ENCODE data around the gene FCHSD1.

Gene FCHSD1

GRCh38 chr5:141672841-141673813 lies 21.9 kb upstream of the FCHSD1 start:
- no peak for DNase-seq

GRCh38 chr5:141672071-141672840 lies 21.0 kb upstream of the FCHSD1 start:
- DNase-seq = no peak

- no peak for DNase-seq
Observed at GRCh38 chr5:141669520-141669919, 18.3 kb upstream of the FCHSD1 start.

GRCh38 chr5:141668601-141669265 lies 17.5 kb upstream of the FCHSD1 start:
- DNase-seq = no peak

GRCh38 chr5:141665995-141666940 lies 15.1 kb upstream of the FCHSD1 start:
- DNase-seq = no peak

GRCh38 chr5:141664733-141665461 lies 13.7 kb upstream of the FCHSD1 start:
- peak in 1 of 2 experiments; percentile 52 for DNase-seq

- no peak for DNase-seq
Observed at GRCh38 chr5:141663506-141663905, 12.3 kb upstream of the FCHSD1 start.

GRCh38 chr5:141662028-141662427 lies 10.8 kb upstream of the FCHSD1 start:
- DNase-seq = no peak

- no peak for DNase-seq
Observed at GRCh38 chr5:141657937-141658545, 6.8 kb upstream of the FCHSD1 start.

- DNase-seq = no peak
Observed at GRCh38 chr5:141657404-141657803, 6.2 kb upstream of the FCHSD1 start.

GRCh38 chr5:141656396-141656795 lies 5.2 kb upstream of the FCHSD1 start:
- DNase-seq = no peak

- DNase-seq = no peak
Observed at GRCh38 chr5:141655020-141655419, 3.8 kb upstream of the FCHSD1 start.

GRCh38 chr5:141654298-141654697 lies 3.1 kb upstream of the FCHSD1 start:
- DNase-seq = no peak

- DNase-seq = no peak
Observed at GRCh38 chr5:141651728-141652105, 499 bp upstream of the FCHSD1 start.

- no peak for DNase-seq
Observed at GRCh38 chr5:141649972-141650371, 1.2 kb downstream of the FCHSD1 start.

- DNase-seq = no peak
Observed at GRCh38 chr5:141649056-141649688, 2.0 kb downstream of the FCHSD1 start.

GRCh38 chr5:141647851-141648250 lies 3.4 kb downstream of the FCHSD1 start:
- no peak for DNase-seq

GRCh38 chr5:141647242-141647641 lies 4.0 kb downstream of the FCHSD1 start:
- no peak for DNase-seq

- DNase-seq = no peak
Observed at GRCh38 chr5:141646026-141646425, 5.2 kb downstream of the FCHSD1 start.

GRCh38 chr5:141641634-141642267 lies 9.5 kb downstream of the FCHSD1 start:
- DNase-seq = no peak

Measured in NCI-H187 (cell line).